Natural killer cell (primary cell): ENCODE data around the gene CLDN5. TPM values are rescaled to one million over a fixed set of nuclear protein-coding genes. Genes with fewer than 3 reads are reported as not detected.

Experiments used
- ATAC-seq, 3 donors: fragments of 150-1000 bp in 2 of 3; fragments of 200-7000 bp in 1 of 3; cut with Tn5 transposase; 1 replicate in 1 of 3; 2 replicates in 2 of 3; pipeline ENCODE4 v1.10.0; 2021; ENCODE audit warnings: mild to moderate bottlenecking in 2 of 3, moderate library complexity in 2 of 3
- DNase-seq, 2 donors: peaks; one replicate each; pipeline versions ENCODE4 v3.0.0 to v3.0.0-alpha.2; 2013 to 2021; ENCODE audit warnings: mixed read lengths in 1 of 2
- H3K27ac ChIP-seq: one replicate; pipeline ENCODE4 v1.5.1; 2013; ENCODE audit warnings: mild to moderate bottlenecking, low read length
- H3K27me3 ChIP-seq: one replicate; pipeline ENCODE4 v1.6.1; 2013; ENCODE audit warnings: low read length; ENCODE audit not compliant: control insufficient read depth, insufficient read depth
- H3K36me3 ChIP-seq: one replicate; pipeline ENCODE4 v1.6.1; 2013; ENCODE audit warnings: low read length; ENCODE audit not compliant: control insufficient read depth, insufficient read depth
- H3K4me1 ChIP-seq: one replicate; pipeline ENCODE4 v1.6.1; 2013; ENCODE audit warnings: low read length; ENCODE audit not compliant: control insufficient read depth, insufficient read depth
- H3K4me3 ChIP-seq: one replicate; pipeline ENCODE4 v1.5.1; 2013; ENCODE audit warnings: low read length
- H3K9me3 ChIP-seq: one replicate; pipeline ENCODE4 v1.6.1; 2013; ENCODE audit warnings: low read length; ENCODE audit not compliant: control insufficient read depth, insufficient read depth
- H3K27ac Mint-ChIP-seq, 2 donors: one replicate each; pipeline ENCODE4 v1.8.0; 2022; ENCODE audit warnings: mild to moderate bottlenecking in 2 of 2, mixed read lengths in 2 of 2, moderate library complexity in 1 of 2
- H3K27me3 Mint-ChIP-seq, 2 donors: one replicate each; pipeline ENCODE4 v1.8.0; 2022; ENCODE audit warnings: low read depth in 2 of 2, mixed read lengths in 2 of 2
- H3K36me3 Mint-ChIP-seq: one replicate; pipeline ENCODE4 v1.8.0; 2022; ENCODE audit warnings: mixed read lengths
- H3K4me1 Mint-ChIP-seq, 2 donors: one replicate each; pipeline ENCODE4 v1.8.0; 2022; ENCODE audit warnings: mixed read lengths in 2 of 2
- H3K4me3 Mint-ChIP-seq: one replicate; pipeline ENCODE4 v1.8.0; 2022; ENCODE audit warnings: mild to moderate bottlenecking, moderate library complexity, mixed read lengths
- H3K9me3 Mint-ChIP-seq, 2 donors: one replicate each; pipeline ENCODE4 v1.8.0; 2022; ENCODE audit warnings: mixed read lengths in 2 of 2
- CTCF ChIP-seq: fragments of 200-600 bp; IDR thresholded peaks from one replicate; pipeline ENCODE4 v1.8.0; 2022; ENCODE audit warnings: antibody characterized with exemption
- WGBS: methylation state at CpG from one replicate; pipeline ENCODE4 v1.1.7; 2013; ENCODE audit warnings: missing lambda C conversion rate; ENCODE audit not compliant: insufficient coverage; 5-methylcytosine and 5-hydroxymethylcytosine counted together
- intact Hi-C: fragments of 100-400 bp; cut with micrococcal nuclease; formaldehyde crosslinking; loops from one replicate; pipeline ENCODE4 v1.14.2; 2022
- total RNA-seq, 4 donors: library from RNA; stranded (reverse); fragments of 120-200 nt in 1 of 4; gene quantifications; one replicate each; pipeline versions ENCODE4 v1.2.3 to v1.2.4, GENCODE V29; 2013 to 2022

CLDN5 gene
- total RNA-seq, 3 donors from 2014 or later (not counting 1 experiment from before 2014, with no cell fraction given) = 1.3 to 1.7 TPM; not detected in 1

GRCh38 chr22:19537941-19538488 lies 13.8 kb upstream of the CLDN5 start:
- no peaks in the 10 kb centered on the region for H3K27me3 ChIP-seq
- H3K4me1 ChIP-seq = no peaks in the 10 kb centered on the region
- 97% methylated on average over 5 of the region's 5 CpGs for WGBS
- intact Hi-C loops = no loop called here
- Mint-ChIP-seq H3K9me3 (no peaks in the 10 kb centered on the region), H3K4me1 (no peaks in the 10 kb centered on the region), H3K27ac (no peak overlapping the region), H3K4me3 (no peak overlapping the region), H3K27me3 (peaks cover 0 to 5% of the 10 kb centered on the region in 2 donors), H3K36me3 (no peaks in the 10 kb centered on the region)
- ATAC-seq (no peak), DNase-seq (no peak)
- TF ChIP-seq CTCF = no peak
- H3K27ac ChIP-seq = no peak overlapping the region
- H3K4me3 ChIP-seq = no peak overlapping the region
- H3K36me3 ChIP-seq = no peaks in the 10 kb centered on the region
- H3K9me3 ChIP-seq = no peaks in the 10 kb centered on the region

- no peaks in the 10 kb centered on the region for H3K36me3 ChIP-seq
- DNase-seq = no peak
- ATAC-seq = no peak
- Mint-ChIP-seq H3K4me3 (no peak overlapping the region), H3K4me1 (no peaks in the 10 kb centered on the region), H3K9me3 (no peaks in the 10 kb centered on the region), H3K36me3 (no peaks in the 10 kb centered on the region), H3K27ac (no peak overlapping the region), H3K27me3 (peaks cover 0 to 5% of the 10 kb centered on the region in 2 donors)
- no peak for TF ChIP-seq CTCF
- intact Hi-C loops = no loop called here
- H3K4me3 ChIP-seq = no peak overlapping the region
- H3K9me3 ChIP-seq = no peaks in the 10 kb centered on the region
- WGBS = 93% methylated on average over 9 of the region's 9 CpGs
- no peaks in the 10 kb centered on the region for H3K27me3 ChIP-seq
- no peaks in the 10 kb centered on the region for H3K4me1 ChIP-seq
- H3K27ac ChIP-seq = no peak overlapping the region
Measured at GRCh38 chr22:19536564-19536963, 12.4 kb upstream of the CLDN5 start.

- DNase-seq (no peak), ATAC-seq (no peak)
- no peaks in the 10 kb centered on the region for H3K27me3 ChIP-seq
- H3K4me3 ChIP-seq = no peak overlapping the region
- Mint-ChIP-seq H3K4me3 (no peak overlapping the region), H3K4me1 (no peaks in the 10 kb centered on the region), H3K27me3 (peaks cover 0 to 5% of the 10 kb centered on the region in 2 donors), H3K9me3 (no peaks in the 10 kb centered on the region), H3K27ac (no peak overlapping the region), H3K36me3 (no peaks in the 10 kb centered on the region)
- intact Hi-C loops = no loop called here
- WGBS = 7% methylated on average over 2 of the region's 3 CpGs
- H3K9me3 ChIP-seq = no peaks in the 10 kb centered on the region
- TF ChIP-seq CTCF = no peak
- H3K27ac ChIP-seq = no peak overlapping the region
- no peaks in the 10 kb centered on the region for H3K4me1 ChIP-seq
- H3K36me3 ChIP-seq = no peaks in the 10 kb centered on the region
Measured at GRCh38 chr22:19535001-19535400, 10.8 kb upstream of the CLDN5 start.

- no peaks in the 10 kb centered on the region for H3K4me1 Mint-ChIP-seq
- H3K4me3 Mint-ChIP-seq = no peak overlapping the region
- H3K27ac Mint-ChIP-seq = no peak overlapping the region
- H3K27me3 Mint-ChIP-seq = no peaks in the 10 kb centered on the region
- TF ChIP-seq CTCF = no peak
- no peaks in the 10 kb centered on the region for H3K9me3 Mint-ChIP-seq
- H3K4me1 ChIP-seq = no peaks in the 10 kb centered on the region
- no peaks in the 10 kb centered on the region for H3K9me3 ChIP-seq
- ATAC-seq (no peak), DNase-seq (no peak)
- intact Hi-C loops = no loop called here
- H3K27me3 ChIP-seq = no peaks in the 10 kb centered on the region
- H3K27ac ChIP-seq = no peak overlapping the region
- H3K36me3 Mint-ChIP-seq = no peaks in the 10 kb centered on the region
- no peak overlapping the region for H3K4me3 ChIP-seq
- no peaks in the 10 kb centered on the region for H3K36me3 ChIP-seq
Measured at GRCh38 chr22:19533857-19534256, 9.6 kb upstream of the CLDN5 start.
